C4-2B (cell line): ENCODE results near the gene IFT74.

Experiments used
- H3K27ac ChIP-seq: fragments of 450-650 bp; 2 replicates; pipeline ENCODE4 v1.5.1; 2017
- CTCF ChIP-seq: fragments of 450-650 bp; conservative IDR thresholded peaks from 2 replicates; pipeline ENCODE4 v1.5.1; 2017; ENCODE audit warnings: mild to moderate bottlenecking
- ZFX ChIP-seq: fragments of 450-650 bp; IDR thresholded peaks from 2 replicates; pipeline ENCODE4 v1.6.1; 2017

IFT74 gene

GRCh38 chr9:26937816-26938371 is 18.3 kb upstream of the IFT74 start:
- TF ChIP-seq ZFX (no peak), CTCF (no peak)
- no peak overlapping the region for H3K27ac ChIP-seq

GRCh38 chr9:26939955-26940711 is 16.1 kb upstream of the IFT74 start:
- H3K27ac ChIP-seq, result no peak overlapping the region
- no peak for TF ChIP-seq ZFX
- TF ChIP-seq CTCF, result no peak

- TF ChIP-seq CTCF (no peak), ZFX (no peak)
- H3K27ac ChIP-seq, result no peak overlapping the region
Measured at GRCh38 chr9:26940779-26941178, 15.4 kb upstream of the IFT74 start.

- TF ChIP-seq ZFX, result no peak
- TF ChIP-seq CTCF, result no peak
- H3K27ac ChIP-seq, result no peak overlapping the region
Measured at GRCh38 chr9:26945591-26945990, 10.6 kb upstream of the IFT74 start.

- H3K27ac ChIP-seq, result peak within 1 kb of the TSS; percentile 94
- TF ChIP-seq CTCF (no peak; the same call in 1 of the 2 replicates), ZFX (peak; percentile 93)
Measured at GRCh38 chr9:26946753-26947727, 9.2 kb upstream of the IFT74 start, which contains the start of gene PLAA. TSS of gene PLAA (minus strand) at chr9:26947242. CDS start at chr9:26947045, 197 bp downstream.

- peak overlapping the region; percentile 94 for H3K27ac ChIP-seq
- TF ChIP-seq CTCF (no peak), ZFX (no peak)
Measured at GRCh38 chr9:26947736-26948135, 8.5 kb upstream of the IFT74 start.
